ENCODE results near the gene CEP95. TPM values are rescaled to one million over a fixed set of nuclear protein-coding genes. Genes with fewer than 3 reads are reported as not detected.

The CEP95 gene
- total and polyA plus RNA-seq, 2 of the 13 experiments (the other 11 are each of a cell fraction or from before 2014, with no cell fraction given) = 65.9 to 68.8 TPM

DNA sequence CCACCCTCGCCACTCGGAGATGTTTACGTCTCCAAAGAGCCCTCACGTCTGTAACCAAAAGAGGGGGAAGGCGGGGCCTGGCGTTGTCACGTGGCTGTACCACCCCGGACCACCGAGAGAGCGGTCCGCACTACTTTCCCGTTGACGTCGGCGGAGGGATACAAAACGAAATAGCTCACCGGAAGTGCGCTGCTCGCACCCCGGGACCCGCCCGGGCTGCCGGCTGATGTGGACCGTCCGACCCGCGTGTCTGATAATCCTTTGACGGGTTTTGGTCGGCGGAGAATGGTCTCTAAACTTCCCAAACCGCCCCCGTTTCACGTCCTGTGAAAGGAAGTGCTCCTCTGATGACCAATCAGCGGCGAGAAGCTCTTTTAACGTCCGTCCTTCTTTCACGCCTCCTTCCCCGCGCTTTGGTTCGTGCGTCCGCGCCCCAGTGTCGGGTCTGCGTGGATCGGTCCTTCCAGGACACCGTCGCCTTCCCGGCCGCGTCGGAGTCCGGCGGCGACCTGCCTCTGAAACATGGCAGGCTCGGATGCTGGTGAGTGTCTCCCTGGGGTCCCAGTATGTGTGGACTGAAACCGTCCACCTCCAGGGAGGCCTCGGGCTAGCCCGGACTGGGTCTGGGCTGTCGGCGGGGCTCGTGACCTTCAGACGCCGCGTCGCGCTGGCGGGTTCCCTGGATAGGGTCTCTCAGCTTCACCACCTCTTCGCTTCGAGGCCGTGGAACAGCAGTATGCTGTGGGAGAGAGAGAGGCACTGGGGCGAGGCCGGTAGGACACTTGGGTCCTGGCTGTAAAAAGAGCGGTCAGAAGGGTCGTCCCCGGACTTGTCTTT, at the start of gene CEP95 (continued):
- TF ChIP-seq, protein P1, sequence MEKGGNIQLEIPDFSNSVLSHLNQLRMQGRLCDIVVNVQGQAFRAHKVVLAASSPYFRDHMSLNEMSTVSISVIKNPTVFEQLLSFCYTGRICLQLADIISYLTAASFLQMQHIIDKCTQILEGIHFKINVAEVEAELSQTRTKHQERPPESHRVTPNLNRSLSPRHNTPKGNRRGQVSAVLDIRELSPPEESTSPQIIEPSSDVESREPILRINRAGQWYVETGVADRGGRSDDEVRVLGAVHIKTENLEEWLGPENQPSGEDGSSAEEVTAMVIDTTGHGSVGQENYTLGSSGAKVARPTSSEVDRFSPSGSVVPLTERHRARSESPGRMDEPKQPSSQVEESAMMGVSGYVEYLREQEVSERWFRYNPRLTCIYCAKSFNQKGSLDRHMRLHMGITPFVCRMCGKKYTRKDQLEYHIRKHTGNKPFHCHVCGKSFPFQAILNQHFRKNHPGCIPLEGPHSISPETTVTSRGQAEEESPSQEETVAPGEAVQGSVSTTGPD (CRISPR knock-in tag; IDR thresholded peaks at IDR 0.05) = no peak
- TF ChIP-seq ZNF790 (CRISPR knock-in tag; IDR thresholded peaks at IDR 0.05; ENCODE audit: borderline replicate concordance) (peak; percentile 93; the same call in 1 of the 2 replicates), ELF3 (CRISPR knock-in tag; IDR thresholded peaks at IDR 0.05) (peak; percentile 51), ZNF501 (CRISPR knock-in tag; IDR thresholded peaks at IDR 0.05) (peak; percentile 99), MXD3 (CRISPR knock-in tag; IDR thresholded peaks at IDR 0.05) (peak; percentile 72; the same call in 1 of the 2 replicates), SRSF4 (IDR thresholded peaks at IDR 0.05; ENCODE audit: low read depth, low read length, poor library complexity, severe bottlenecking) (peak; percentile 43), CC2D1A (CRISPR knock-in tag; IDR thresholded peaks at IDR 0.05) (no peak), ZNF3 (CRISPR knock-in tag; IDR thresholded peaks at IDR 0.05) (peak; percentile 29; the same call in 1 of the 2 replicates), ELK4 (CRISPR knock-in tag; IDR thresholded peaks at IDR 0.05; ENCODE audit: borderline replicate concordance) (no peak; the same call in 1 of the 2 replicates), THAP11 (CRISPR knock-in tag; IDR thresholded peaks at IDR 0.05) (peak; percentile 87), ARHGAP35 (CRISPR knock-in tag; IDR thresholded peaks at IDR 0.05; ENCODE audit: borderline replicate concordance) (no peak; the same call in 1 of the 2 replicates), HDAC6 (IDR thresholded peaks at IDR 0.05; ENCODE audit: low read depth, low read length) (no peak), KLF13 (CRISPR knock-in tag; IDR thresholded peaks at IDR 0.05) (no peak; the same call in 1 of the 2 replicates), ETS1 (CRISPR knock-in tag; IDR thresholded peaks at IDR 0.05) (peak; percentile 84), DNMT3B (CRISPR knock-in tag; conservative IDR thresholded peaks at IDR 0.05) (no peak), GTF2F1 (IDR thresholded peaks at IDR 0.05; ENCODE audit: low read length) (peak; percentile 28; the same call in 1 of the 2 replicates)
- TF ChIP-seq, protein P2, sequence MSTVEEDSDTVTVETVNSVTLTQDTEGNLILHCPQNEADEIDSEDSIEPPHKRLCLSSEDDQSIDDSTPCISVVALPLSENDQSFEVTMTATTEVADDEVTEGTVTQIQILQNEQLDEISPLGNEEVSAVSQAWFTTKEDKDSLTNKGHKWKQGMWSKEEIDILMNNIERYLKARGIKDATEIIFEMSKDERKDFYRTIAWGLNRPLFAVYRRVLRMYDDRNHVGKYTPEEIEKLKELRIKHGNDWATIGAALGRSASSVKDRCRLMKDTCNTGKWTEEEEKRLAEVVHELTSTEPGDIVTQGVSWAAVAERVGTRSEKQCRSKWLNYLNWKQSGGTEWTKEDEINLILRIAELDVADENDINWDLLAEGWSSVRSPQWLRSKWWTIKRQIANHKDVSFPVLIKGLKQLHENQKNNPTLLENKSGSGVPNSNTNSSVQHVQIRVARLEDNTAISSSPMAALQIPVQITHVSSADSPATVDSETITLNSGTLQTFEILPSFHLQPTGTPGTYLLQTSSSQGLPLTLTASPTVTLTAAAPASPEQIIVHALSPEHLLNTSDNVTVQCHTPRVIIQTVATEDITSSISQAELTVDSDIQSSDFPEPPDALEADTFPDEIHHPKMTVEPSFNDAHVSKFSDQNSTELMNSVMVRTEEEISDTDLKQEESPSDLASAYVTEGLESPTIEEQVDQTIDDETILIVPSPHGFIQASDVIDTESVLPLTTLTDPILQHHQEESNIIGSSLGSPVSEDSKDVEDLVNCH (CRISPR knock-in tag; IDR thresholded peaks at IDR 0.05) = no peak; the same call in 1 of the 2 replicates
- TF ChIP-seq, protein P3, sequence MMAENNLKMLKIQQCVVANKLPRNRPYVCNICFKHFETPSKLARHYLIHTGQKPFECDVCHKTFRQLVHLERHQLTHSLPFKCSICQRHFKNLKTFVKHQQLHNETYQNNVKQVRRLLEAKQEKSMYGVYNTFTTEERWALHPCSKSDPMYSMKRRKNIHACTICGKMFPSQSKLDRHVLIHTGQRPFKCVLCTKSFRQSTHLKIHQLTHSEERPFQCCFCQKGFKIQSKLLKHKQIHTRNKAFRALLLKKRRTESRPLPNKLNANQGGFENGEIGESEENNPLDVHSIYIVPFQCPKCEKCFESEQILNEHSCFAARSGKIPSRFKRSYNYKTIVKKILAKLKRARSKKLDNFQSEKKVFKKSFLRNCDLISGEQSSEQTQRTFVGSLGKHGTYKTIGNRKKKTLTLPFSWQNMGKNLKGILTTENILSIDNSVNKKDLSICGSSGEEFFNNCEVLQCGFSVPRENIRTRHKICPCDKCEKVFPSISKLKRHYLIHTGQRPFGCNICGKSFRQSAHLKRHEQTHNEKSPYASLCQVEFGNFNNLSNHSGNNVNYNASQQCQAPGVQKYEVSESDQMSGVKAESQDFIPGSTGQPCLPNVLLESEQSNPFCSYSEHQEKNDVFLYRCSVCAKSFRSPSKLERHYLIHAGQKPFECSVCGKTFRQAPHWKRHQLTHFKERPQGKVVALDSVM (CRISPR knock-in tag; IDR thresholded peaks at IDR 0.05) = peak; percentile 37; the same call in 1 of the 2 replicates

Measured in HepG2 (cell line).